ENCODE results near the gene RPS6KL1. TPM values are rescaled to one million over a fixed set of nuclear protein-coding genes. Genes with fewer than 3 reads are reported as not detected.

Gene RPS6KL1
- total and polyA plus RNA-seq, 2 experiments from 2014 or later, result 5.6 to 6.5 TPM

DNA sequence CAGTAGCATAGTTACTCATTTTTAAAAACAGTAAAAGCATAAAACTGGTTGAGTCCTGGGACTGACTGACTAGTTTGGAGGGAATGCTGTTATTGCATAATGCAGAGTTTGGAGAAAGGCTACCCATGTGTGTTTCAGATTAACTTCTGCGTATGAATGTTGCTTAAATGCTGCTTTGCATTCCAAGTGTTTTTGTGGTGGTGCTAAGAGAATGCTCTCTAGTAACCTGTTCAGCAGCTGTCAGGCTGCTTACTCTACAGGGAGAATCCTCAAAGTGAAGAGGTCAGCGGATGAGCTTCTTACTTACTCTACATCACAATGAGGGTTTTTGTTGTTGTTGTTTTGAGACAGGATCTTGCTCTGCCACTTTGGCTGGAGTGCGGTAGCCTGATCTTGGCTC is 37.1 kb downstream of the RPS6KL1 start:
- H3K27ac ChIP-seq (ENCODE audit: low read depth), result peak overlapping the region; percentile 89
- H3K4me2 ChIP-seq, result peak overlapping the region; percentile 98
- no peaks in the 10 kb centered on the region for H3K27me3 ChIP-seq (ENCODE audit: insufficient read depth)
- no peaks in the 10 kb centered on the region for H3F3A ChIP-seq (replicated peaks; ENCODE audit: low read depth)
- peak overlapping the region; percentile 5 for H3K4me3 ChIP-seq
- TF ChIP-seq EZH2phosphoT487 (IDR thresholded peaks at IDR 0.05; ENCODE audit: unreplicated experiment), result no peak
- peak; percentile 35; the same call in 1 of the 2 replicates for TF ChIP-seq NANOG (IDR thresholded peaks at IDR 0.05; ENCODE audit: borderline replicate concordance)
- H3K36me3 ChIP-seq (ENCODE audit: insufficient read depth), result peaks cover 5% of the 10 kb centered on the region; the same call in 1 of the 2 replicates
- DNase-seq (ENCODE audit: low spot score) (peak; percentile 95), ATAC-seq (peak; percentile 75)
- Mint-ChIP-seq H3K36me3 (ENCODE audit: low read depth) (peaks cover 33% of the 10 kb centered on the region), H3K27ac (peak overlapping the region; percentile 96), H3K27me3 (ENCODE audit: insufficient read depth, low read depth, poor library complexity) (peaks cover 10% of the 10 kb centered on the region), H3K4me1 (peaks cover 65% of the 10 kb centered on the region), H3K4me3 (peak overlapping the region; percentile 42), H3K9me3 (no peaks in the 10 kb centered on the region)
- peaks cover 58% of the 10 kb centered on the region for H3K4me1 ChIP-seq (ENCODE audit: insufficient read depth)
- H4K20me1 ChIP-seq (replicated peaks; ENCODE audit: insufficient read depth), result peaks cover 47% of the 10 kb centered on the region
- no peak overlapping the region for H2AFZ ChIP-seq
- peaks cover 71% of the 10 kb centered on the region for H3K79me2 ChIP-seq (replicated peaks; ENCODE audit: insufficient read depth)
- no peaks in the 10 kb centered on the region for H3K9me2 ChIP-seq (ENCODE audit: insufficient read depth)

DNA sequence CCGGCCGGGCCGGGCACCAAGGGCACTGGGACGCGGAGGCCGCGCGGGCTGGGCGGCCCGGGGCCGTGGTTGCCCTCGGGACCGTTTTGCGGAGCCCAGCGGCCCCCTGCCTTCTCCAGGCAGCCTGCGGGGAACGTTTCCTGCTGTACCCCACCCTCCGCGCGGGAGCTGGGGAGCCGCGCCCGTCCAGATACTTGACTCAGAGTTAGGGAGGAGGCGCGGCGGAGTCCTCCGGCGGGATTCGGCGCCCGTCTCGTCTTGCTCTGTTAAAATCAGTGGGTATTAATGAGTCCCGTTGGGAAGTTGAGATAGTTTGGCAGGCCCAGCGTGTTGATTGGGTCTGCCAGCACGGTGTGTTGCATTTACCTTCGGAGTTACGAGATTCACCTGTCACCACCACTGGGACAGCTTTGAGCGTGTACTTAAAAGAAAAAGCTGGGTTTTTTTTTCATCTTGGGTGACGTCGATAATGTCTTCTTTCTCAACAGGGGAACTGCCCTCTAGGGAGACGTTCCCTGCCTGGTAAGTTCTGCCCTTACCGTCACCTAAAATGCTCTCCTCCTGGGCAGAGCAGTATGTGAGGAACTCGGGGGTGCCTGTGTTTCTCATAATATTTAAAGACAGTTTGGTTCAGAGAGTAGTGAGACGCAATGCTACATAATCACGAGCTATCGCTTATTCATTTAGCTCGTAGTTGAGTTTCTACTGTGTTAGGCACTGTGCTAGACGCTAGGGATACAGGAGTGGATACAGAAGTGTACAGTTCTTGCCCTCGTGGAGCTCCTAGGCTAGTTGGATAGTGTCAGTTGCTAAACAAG is 40.7 kb downstream of the RPS6KL1 start:
- no peaks in the 10 kb centered on the region for H3K9me2 ChIP-seq (ENCODE audit: insufficient read depth)
- H2AFZ ChIP-seq, result peak overlapping the region; percentile 57; the same call in 1 of the 2 replicates
- H3K4me1 ChIP-seq (ENCODE audit: insufficient read depth), result peaks cover 53% of the 10 kb centered on the region
- H3K27ac Mint-ChIP-seq, result peak overlapping the region; percentile 96
- TF ChIP-seq JUNB (IDR thresholded peaks at IDR 0.05; ENCODE audit: unreplicated experiment), result no peak
- TF ChIP-seq, protein P1, sequence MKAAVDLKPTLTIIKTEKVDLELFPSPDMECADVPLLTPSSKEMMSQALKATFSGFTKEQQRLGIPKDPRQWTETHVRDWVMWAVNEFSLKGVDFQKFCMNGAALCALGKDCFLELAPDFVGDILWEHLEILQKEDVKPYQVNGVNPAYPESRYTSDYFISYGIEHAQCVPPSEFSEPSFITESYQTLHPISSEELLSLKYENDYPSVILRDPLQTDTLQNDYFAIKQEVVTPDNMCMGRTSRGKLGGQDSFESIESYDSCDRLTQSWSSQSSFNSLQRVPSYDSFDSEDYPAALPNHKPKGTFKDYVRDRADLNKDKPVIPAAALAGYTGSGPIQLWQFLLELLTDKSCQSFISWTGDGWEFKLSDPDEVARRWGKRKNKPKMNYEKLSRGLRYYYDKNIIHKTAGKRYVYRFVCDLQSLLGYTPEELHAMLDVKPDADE (IDR thresholded peaks at IDR 0.05), result no peak
- TF ChIP-seq, protein P2, sequence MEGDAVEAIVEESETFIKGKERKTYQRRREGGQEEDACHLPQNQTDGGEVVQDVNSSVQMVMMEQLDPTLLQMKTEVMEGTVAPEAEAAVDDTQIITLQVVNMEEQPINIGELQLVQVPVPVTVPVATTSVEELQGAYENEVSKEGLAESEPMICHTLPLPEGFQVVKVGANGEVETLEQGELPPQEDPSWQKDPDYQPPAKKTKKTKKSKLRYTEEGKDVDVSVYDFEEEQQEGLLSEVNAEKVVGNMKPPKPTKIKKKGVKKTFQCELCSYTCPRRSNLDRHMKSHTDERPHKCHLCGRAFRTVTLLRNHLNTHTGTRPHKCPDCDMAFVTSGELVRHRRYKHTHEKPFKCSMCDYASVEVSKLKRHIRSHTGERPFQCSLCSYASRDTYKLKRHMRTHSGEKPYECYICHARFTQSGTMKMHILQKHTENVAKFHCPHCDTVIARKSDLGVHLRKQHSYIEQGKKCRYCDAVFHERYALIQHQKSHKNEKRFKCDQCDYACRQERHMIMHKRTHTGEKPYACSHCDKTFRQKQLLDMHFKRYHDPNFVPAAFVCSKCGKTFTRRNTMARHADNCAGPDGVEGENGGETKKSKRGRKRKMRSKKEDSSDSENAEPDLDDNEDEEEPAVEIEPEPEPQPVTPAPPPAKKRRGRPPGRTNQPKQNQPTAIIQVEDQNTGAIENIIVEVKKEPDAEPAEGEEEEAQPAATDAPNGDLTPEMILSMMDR (conservative IDR thresholded peaks at IDR 0.05; ENCODE audit: low read depth in 2 of 2), result no peak
- TF ChIP-seq, protein P3, sequence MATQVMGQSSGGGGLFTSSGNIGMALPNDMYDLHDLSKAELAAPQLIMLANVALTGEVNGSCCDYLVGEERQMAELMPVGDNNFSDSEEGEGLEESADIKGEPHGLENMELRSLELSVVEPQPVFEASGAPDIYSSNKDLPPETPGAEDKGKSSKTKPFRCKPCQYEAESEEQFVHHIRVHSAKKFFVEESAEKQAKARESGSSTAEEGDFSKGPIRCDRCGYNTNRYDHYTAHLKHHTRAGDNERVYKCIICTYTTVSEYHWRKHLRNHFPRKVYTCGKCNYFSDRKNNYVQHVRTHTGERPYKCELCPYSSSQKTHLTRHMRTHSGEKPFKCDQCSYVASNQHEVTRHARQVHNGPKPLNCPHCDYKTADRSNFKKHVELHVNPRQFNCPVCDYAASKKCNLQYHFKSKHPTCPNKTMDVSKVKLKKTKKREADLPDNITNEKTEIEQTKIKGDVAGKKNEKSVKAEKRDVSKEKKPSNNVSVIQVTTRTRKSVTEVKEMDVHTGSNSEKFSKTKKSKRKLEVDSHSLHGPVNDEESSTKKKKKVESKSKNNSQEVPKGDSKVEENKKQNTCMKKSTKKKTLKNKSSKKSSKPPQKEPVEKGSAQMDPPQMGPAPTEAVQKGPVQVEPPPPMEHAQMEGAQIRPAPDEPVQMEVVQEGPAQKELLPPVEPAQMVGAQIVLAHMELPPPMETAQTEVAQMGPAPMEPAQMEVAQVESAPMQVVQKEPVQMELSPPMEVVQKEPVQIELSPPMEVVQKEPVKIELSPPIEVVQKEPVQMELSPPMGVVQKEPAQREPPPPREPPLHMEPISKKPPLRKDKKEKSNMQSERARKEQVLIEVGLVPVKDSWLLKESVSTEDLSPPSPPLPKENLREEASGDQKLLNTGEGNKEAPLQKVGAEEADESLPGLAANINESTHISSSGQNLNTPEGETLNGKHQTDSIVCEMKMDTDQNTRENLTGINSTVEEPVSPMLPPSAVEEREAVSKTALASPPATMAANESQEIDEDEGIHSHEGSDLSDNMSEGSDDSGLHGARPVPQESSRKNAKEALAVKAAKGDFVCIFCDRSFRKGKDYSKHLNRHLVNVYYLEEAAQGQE (IDR thresholded peaks at IDR 0.05; ENCODE audit: unreplicated experiment), result no peak
- no peak for TF ChIP-seq CREB1 (CRISPR knock-in tag; IDR thresholded peaks at IDR 0.05; ENCODE audit: low read depth)
- no peak for TF ChIP-seq ZNF331 (CRISPR knock-in tag; IDR thresholded peaks at IDR 0.05; ENCODE audit: low read depth)
- no peak for TF ChIP-seq EZH2phosphoT487 (IDR thresholded peaks at IDR 0.05; ENCODE audit: unreplicated experiment)
- no peak for TF ChIP-seq EZH2 (IDR thresholded peaks at IDR 0.05; ENCODE audit: low read depth, unreplicated experiment)
- H3K79me2 ChIP-seq (replicated peaks; ENCODE audit: insufficient read depth), result peaks cover 50% of the 10 kb centered on the region
- H3K4me3 ChIP-seq, result peak overlapping the region; percentile 97
- H3K4me3 Mint-ChIP-seq, result peak overlapping the region; percentile 100
- H3K9me3 Mint-ChIP-seq, result no peaks in the 10 kb centered on the region
- peaks cover 28% of the 10 kb centered on the region for H4K20me1 ChIP-seq (replicated peaks; ENCODE audit: insufficient read depth)
- H3K36me3 ChIP-seq (ENCODE audit: insufficient read depth), result 0 out of 2 replicates have a peak, but pooled peaks cover 3% of the 10 kb centered on the region
- no peaks in the 10 kb centered on the region for H3K27me3 ChIP-seq (ENCODE audit: insufficient read depth)
- H3K36me3 Mint-ChIP-seq (ENCODE audit: low read depth), result peaks cover 8% of the 10 kb centered on the region; the same call in 2 of the 3 replicates
- peak; percentile 65 for DNase-seq (ENCODE audit: low spot score)
- H3K4me1 Mint-ChIP-seq, result peaks cover 54% of the 10 kb centered on the region
- no peaks in the 10 kb centered on the region for H3F3A ChIP-seq (replicated peaks; ENCODE audit: low read depth)
- ATAC-seq, result peak; percentile 21
- H3K27me3 Mint-ChIP-seq (ENCODE audit: insufficient read depth, low read depth, poor library complexity), result peaks cover 10% of the 10 kb centered on the region
- H3K4me2 ChIP-seq, result peak overlapping the region; percentile 98
- H3K27ac ChIP-seq (ENCODE audit: low read depth), result 0 out of 2 replicates have a peak overlapping the region, but pooled peaks have one; percentile 50
